HepG2 (cell line): ENCODE results near the gene MEGF6. TPM values are rescaled to one million over a fixed set of nuclear protein-coding genes. Genes with fewer than 3 reads are reported as not detected.
A peak's percentile ranks its signal among the peaks of the same experiment; 100 is the strongest.

Source experiments
- CERS6 ChIP-seq: sonication (generic); formaldehyde crosslinking; IDR thresholded peaks from 2 replicates; pipeline ENCODE4 v1.5.0; 2020; ENCODE audit warnings: missing genetic modification reagents
- DNMT1 ChIP-seq: sonication (generic); formaldehyde crosslinking; IDR thresholded peaks from 2 replicates; pipeline ENCODE4 v1.5.1; 2020; ENCODE audit warnings: mild to moderate bottlenecking, missing genetic modification reagents
- ELF3 ChIP-seq: IDR thresholded peaks from 2 replicates; pipeline ENCODE4 v1.6.1; 2016; ENCODE audit warnings: missing genetic modification reagents, missing compliant biosample characterization
- RAD21 ChIP-seq: fragments of 450-650 bp; formaldehyde crosslinking; IDR thresholded peaks from 2 replicates; pipeline ENCODE4 v1.5.0; 2020; ENCODE audit warnings: mild to moderate bottlenecking
- SP140L ChIP-seq: sonication (generic); formaldehyde crosslinking; IDR thresholded peaks from 2 replicates; pipeline ENCODE4 v1.4.0; 2020; ENCODE audit warnings: missing genetic modification reagents, borderline replicate concordance
- ZBTB7B ChIP-seq: sonication (generic); formaldehyde crosslinking; IDR thresholded peaks from 2 replicates; pipeline ENCODE4 v1.4.0; 2020; ENCODE audit warnings: missing genetic modification reagents
- ZNF232 ChIP-seq: sonication (generic); formaldehyde crosslinking; IDR thresholded peaks from 2 replicates; pipeline ENCODE4 v1.4.0; 2020; ENCODE audit warnings: missing genetic modification reagents, borderline replicate concordance
- ZNF235 ChIP-seq: sonication (generic); formaldehyde crosslinking; IDR thresholded peaks from 2 replicates; pipeline ENCODE4 v1.8.1; 2023; ENCODE audit warnings: mild to moderate bottlenecking, missing genetic modification reagents, borderline replicate concordance
- ZNF256 ChIP-seq: sonication (generic); formaldehyde crosslinking; conservative IDR thresholded peaks from 2 replicates; pipeline ENCODE4 v1.4.0; 2020; ENCODE audit warnings: missing genetic modification reagents
- ZNF44 ChIP-seq: sonication (generic); formaldehyde crosslinking; IDR thresholded peaks from 2 replicates; pipeline ENCODE4 v1.5.1; 2020; ENCODE audit warnings: mild to moderate bottlenecking, missing genetic modification reagents
- ZNF530 ChIP-seq: sonication (generic); formaldehyde crosslinking; IDR thresholded peaks from 2 replicates; pipeline ENCODE4 v1.5.0; 2020; ENCODE audit warnings: low read depth, mild to moderate bottlenecking, missing genetic modification reagents
- ZNF768 ChIP-seq: sonication (generic); formaldehyde crosslinking; IDR thresholded peaks from 2 replicates; pipeline ENCODE4 v1.4.0; 2020; ENCODE audit warnings: missing genetic modification reagents
- ZNF891 ChIP-seq: sonication (generic); formaldehyde crosslinking; IDR thresholded peaks from 2 replicates; pipeline ENCODE4 v1.5.0; 2020; ENCODE audit warnings: mild to moderate bottlenecking, missing genetic modification reagents
- ZSCAN21 ChIP-seq: sonication (generic); formaldehyde crosslinking; IDR thresholded peaks from 2 replicates; pipeline ENCODE4 v1.8.0; 2022; ENCODE audit warnings: mild to moderate bottlenecking, missing genetic modification reagents, moderate library complexity, borderline replicate concordance
- polyA plus RNA-seq, 8 experiments: library from polyadenylated mRNA; depleted of rRNA in 3 of 8; stranded (reverse) in 7 of 8; unstranded in 1 of 8; fragments of >200 nt; fragmentation: Illumina TruSeq in 4 of 8; extraction: Trizol in 4 of 8; gene quantifications; 2 replicates each; pipeline versions ENCODE4 v1.2.1 to v1.2.3, GENCODE V29; 2011 to 2016; ENCODE audit warnings: low read depth in 4 of 8, missing spikeins in 1 of 8, mixed read lengths in 1 of 8; ENCODE audit not compliant: insufficient read depth in 1 of 8
- total RNA-seq, 5 experiments: library from RNA; depleted of rRNA; stranded (reverse); fragments of >200 nt; fragmentation: Illumina TruSeq; extraction: Trizol; gene quantifications; 2 replicates each; pipeline ENCODE4 v1.2.3, GENCODE V29; 2016; ENCODE audit warnings: low read depth in 1 of 5
- TF ChIP-seq, protein P1 (sequence below): sonication (generic); formaldehyde crosslinking; IDR thresholded peaks from 2 replicates; pipeline ENCODE4 v1.4.0; 2020; ENCODE audit warnings: missing genetic modification reagents
- TF ChIP-seq, protein P2 (sequence below): fragments of 450-650 bp; IDR thresholded peaks from 2 replicates; pipeline ENCODE4 v1.6.1; 2016
- TF ChIP-seq, protein P3 (sequence below): sonication (generic); formaldehyde crosslinking; IDR thresholded peaks from 2 replicates; pipeline ENCODE4 v1.4.0; 2020; ENCODE audit warnings: missing genetic modification reagents
- TF ChIP-seq, protein P4 (sequence below): sonication (generic); formaldehyde crosslinking; IDR thresholded peaks from 2 replicates; pipeline ENCODE4 v1.8.1; 2023; ENCODE audit warnings: mild to moderate bottlenecking, missing genetic modification reagents, borderline replicate concordance
- TF ChIP-seq, protein P5 (sequence below): sonication (generic); formaldehyde crosslinking; IDR thresholded peaks from 2 replicates; pipeline ENCODE4 v1.4.0; 2020; ENCODE audit warnings: missing genetic modification reagents, borderline replicate concordance

The MEGF6 gene
- total and polyA plus RNA-seq, 2 of the 13 experiments (the other 11 are each of a cell fraction or from before 2014, with no cell fraction given): 1.9 TPM

GRCh38 chr1:3453891-3454810, 157.2 kb downstream of the MEGF6 start, which contains the start of gene ARHGEF16 (continued):
- TF ChIP-seq, protein P1, sequence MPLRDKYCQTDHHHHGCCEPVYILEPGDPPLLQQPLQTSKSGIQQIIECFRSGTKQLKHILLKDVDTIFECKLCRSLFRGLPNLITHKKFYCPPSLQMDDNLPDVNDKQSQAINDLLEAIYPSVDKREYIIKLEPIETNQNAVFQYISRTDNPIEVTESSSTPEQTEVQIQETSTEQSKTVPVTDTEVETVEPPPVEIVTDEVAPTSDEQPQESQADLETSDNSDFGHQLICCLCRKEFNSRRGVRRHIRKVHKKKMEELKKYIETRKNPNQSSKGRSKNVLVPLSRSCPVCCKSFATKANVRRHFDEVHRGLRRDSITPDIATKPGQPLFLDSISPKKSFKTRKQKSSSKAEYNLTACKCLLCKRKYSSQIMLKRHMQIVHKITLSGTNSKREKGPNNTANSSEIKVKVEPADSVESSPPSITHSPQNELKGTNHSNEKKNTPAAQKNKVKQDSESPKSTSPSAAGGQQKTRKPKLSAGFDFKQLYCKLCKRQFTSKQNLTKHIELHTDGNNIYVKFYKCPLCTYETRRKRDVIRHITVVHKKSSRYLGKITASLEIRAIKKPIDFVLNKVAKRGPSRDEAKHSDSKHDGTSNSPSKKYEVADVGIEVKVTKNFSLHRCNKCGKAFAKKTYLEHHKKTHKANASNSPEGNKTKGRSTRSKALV: peak; percentile 34; the same call in 1 of the 2 replicates
- TF ChIP-seq ZNF256 (CRISPR knock-in tag) (0 out of 2 replicates have a peak, but pooled peaks have one; percentile 24), ZNF235 (CRISPR knock-in tag) (peak; percentile 66; the same call in 1 of the 2 replicates), RAD21 (CRISPR knock-in tag) (peak; percentile 84), ZBTB7B (CRISPR knock-in tag) (0 out of 2 replicates have a peak, but pooled peaks have one; percentile 5), ZNF891 (peak; percentile 47; the same call in 1 of the 2 replicates), ZNF44 (CRISPR knock-in tag) (no peak), CERS6 (CRISPR knock-in tag) (peak; percentile 18; the same call in 1 of the 2 replicates), ZNF530 (CRISPR knock-in tag) (no peak), ELF3 (no peak), SP140L (CRISPR knock-in tag) (no peak), ZNF768 (CRISPR knock-in tag) (peak; percentile 59), ZSCAN21 (CRISPR knock-in tag) (peak; percentile 73), DNMT1 (CRISPR knock-in tag) (0 out of 2 replicates have a peak, but pooled peaks have one; percentile 47), ZNF232 (0 out of 2 replicates have a peak, but pooled peaks have one; percentile 41)
- TF ChIP-seq, protein P2, sequence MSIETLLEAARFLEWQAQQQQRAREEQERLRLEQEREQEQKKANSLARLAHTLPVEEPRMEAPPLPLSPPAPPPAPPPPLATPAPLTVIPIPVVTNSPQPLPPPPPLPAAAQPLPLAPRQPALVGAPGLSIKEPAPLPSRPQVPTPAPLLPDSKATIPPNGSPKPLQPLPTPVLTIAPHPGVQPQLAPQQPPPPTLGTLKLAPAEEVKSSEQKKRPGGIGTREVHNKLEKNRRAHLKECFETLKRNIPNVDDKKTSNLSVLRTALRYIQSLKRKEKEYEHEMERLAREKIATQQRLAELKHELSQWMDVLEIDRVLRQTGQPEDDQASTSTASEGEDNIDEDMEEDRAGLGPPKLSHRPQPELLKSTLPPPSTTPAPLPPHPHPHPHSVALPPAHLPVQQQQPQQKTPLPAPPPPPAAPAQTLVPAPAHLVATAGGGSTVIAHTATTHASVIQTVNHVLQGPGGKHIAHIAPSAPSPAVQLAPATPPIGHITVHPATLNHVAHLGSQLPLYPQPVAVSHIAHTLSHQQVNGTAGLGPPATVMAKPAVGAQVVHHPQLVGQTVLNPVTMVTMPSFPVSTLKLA: no peak
- TF ChIP-seq, protein P3, sequence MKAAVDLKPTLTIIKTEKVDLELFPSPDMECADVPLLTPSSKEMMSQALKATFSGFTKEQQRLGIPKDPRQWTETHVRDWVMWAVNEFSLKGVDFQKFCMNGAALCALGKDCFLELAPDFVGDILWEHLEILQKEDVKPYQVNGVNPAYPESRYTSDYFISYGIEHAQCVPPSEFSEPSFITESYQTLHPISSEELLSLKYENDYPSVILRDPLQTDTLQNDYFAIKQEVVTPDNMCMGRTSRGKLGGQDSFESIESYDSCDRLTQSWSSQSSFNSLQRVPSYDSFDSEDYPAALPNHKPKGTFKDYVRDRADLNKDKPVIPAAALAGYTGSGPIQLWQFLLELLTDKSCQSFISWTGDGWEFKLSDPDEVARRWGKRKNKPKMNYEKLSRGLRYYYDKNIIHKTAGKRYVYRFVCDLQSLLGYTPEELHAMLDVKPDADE (CRISPR knock-in tag): 0 out of 2 replicates have a peak, but pooled peaks have one; percentile 80
- TF ChIP-seq, protein P4, sequence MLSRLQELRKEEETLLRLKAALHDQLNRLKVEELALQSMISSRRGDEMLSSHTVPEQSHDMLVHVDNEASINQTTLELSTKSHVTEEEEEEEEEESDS: peak; percentile 47; the same call in 1 of the 2 replicates
- TF ChIP-seq, protein P5, sequence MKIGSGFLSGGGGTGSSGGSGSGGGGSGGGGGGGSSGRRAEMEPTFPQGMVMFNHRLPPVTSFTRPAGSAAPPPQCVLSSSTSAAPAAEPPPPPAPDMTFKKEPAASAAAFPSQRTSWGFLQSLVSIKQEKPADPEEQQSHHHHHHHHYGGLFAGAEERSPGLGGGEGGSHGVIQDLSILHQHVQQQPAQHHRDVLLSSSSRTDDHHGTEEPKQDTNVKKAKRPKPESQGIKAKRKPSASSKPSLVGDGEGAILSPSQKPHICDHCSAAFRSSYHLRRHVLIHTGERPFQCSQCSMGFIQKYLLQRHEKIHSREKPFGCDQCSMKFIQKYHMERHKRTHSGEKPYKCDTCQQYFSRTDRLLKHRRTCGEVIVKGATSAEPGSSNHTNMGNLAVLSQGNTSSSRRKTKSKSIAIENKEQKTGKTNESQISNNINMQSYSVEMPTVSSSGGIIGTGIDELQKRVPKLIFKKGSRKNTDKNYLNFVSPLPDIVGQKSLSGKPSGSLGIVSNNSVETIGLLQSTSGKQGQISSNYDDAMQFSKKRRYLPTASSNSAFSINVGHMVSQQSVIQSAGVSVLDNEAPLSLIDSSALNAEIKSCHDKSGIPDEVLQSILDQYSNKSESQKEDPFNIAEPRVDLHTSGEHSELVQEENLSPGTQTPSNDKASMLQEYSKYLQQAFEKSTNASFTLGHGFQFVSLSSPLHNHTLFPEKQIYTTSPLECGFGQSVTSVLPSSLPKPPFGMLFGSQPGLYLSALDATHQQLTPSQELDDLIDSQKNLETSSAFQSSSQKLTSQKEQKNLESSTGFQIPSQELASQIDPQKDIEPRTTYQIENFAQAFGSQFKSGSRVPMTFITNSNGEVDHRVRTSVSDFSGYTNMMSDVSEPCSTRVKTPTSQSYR: peak; percentile 73
